C1 segment of cervical spinal cord (tissue), 14 donors: ENCODE measurements around the gene IRF8.
A peak's percentile ranks its signal among the peaks of the same experiment; 100 is the strongest.
"Not testable (repeated sequence)": the region's sequence is repeated elsewhere in the genome, so short reads cannot be mapped to it uniquely, and the experiment has no call there.

Experiments
- DNase-seq, 14 donors: peaks; one replicate each; lab custom pipeline; 2025; lab: John Stamatoyannopoulos, UW

The IRF8 gene

GRCh38 chr16:85892760-85893159, 6.2 kb upstream of the IRF8 start:
- no peak for DNase-seq

GRCh38 chr16:85894266-85894665, 4.7 kb upstream of the IRF8 start:
- no peak for DNase-seq

GRCh38 chr16:85897382-85897781, 1.6 kb upstream of the IRF8 start:
- no peak for DNase-seq

- no peak for DNase-seq
Observed at GRCh38 chr16:85899444-85899843, 482 bp downstream of the IRF8 start.

GRCh38 chr16:85900027-85900792, 1.2 kb downstream of the IRF8 start:
- DNase-seq, result no peak

- no peak for DNase-seq
Observed at GRCh38 chr16:85901110-85901509, 2.1 kb downstream of the IRF8 start.

- no peak for DNase-seq
Observed at GRCh38 chr16:85901773-85902365, 2.9 kb downstream of the IRF8 start.

GRCh38 chr16:85902366-85903155, 3.6 kb downstream of the IRF8 start:
- DNase-seq, result no peak

GRCh38 chr16:85903559-85903958, 4.6 kb downstream of the IRF8 start:
- no peak for DNase-seq

GRCh38 chr16:85905110-85906095, 6.4 kb downstream of the IRF8 start:
- no peak for DNase-seq

GRCh38 chr16:85906349-85906748, 7.4 kb downstream of the IRF8 start:
- peak in 1 of 14 donors; percentile 79 for DNase-seq

- DNase-seq, result not testable (repeated sequence)
Observed at GRCh38 chr16:85907231-85907630, 8.3 kb downstream of the IRF8 start.

GRCh38 chr16:85908444-85908843, 9.5 kb downstream of the IRF8 start:
- DNase-seq, result no peak

GRCh38 chr16:85908889-85909589, 10.1 kb downstream of the IRF8 start:
- DNase-seq, result no peak

- DNase-seq, result no peak
Observed at GRCh38 chr16:85909932-85910853, 11.2 kb downstream of the IRF8 start.

GRCh38 chr16:85910854-85911247, 11.9 kb downstream of the IRF8 start:
- DNase-seq, result no peak

- no peak for DNase-seq
Observed at GRCh38 chr16:85911251-85911930, 12.4 kb downstream of the IRF8 start.

- no peak for DNase-seq
Observed at GRCh38 chr16:85912211-85912974, 13.4 kb downstream of the IRF8 start.
